Activated T-helper 1 cell treated with anti-CD3 and anti-CD28 coated beads, Interleukin-2, amount 50 U/mL, for 16 hours (primary cell): Measurements from ENCODE around the gene MT1A.

ENCODE experiments used
- DNase-seq, 2 donors: peaks; one replicate each; pipeline ENCODE4 v3.0.0-alpha.2; 2020; ENCODE audit warnings: low read depth in 1 of 2, low spot score in 1 of 2

The MT1A gene

DNA sequence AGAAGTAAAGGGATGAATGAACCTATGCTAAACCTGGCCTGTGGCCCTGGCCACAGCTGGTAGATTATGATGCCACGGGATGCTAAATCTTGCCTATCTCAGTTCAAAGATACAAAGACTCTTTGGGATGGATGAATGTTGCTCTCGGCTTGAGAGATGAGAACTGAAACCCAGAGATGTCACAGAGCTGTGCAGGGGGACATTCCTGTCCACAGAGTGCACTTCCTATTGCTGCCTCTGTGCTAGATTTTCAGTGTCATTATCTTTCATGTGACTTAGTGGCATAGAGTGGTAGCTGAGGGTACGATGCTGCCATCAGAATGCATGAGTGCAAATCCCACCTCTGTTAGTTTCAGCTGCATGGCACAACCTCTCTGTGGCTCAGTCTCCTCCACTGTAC lies 8.3 kb upstream of the MT1A start:
- DNase-seq: no peak

DNA sequence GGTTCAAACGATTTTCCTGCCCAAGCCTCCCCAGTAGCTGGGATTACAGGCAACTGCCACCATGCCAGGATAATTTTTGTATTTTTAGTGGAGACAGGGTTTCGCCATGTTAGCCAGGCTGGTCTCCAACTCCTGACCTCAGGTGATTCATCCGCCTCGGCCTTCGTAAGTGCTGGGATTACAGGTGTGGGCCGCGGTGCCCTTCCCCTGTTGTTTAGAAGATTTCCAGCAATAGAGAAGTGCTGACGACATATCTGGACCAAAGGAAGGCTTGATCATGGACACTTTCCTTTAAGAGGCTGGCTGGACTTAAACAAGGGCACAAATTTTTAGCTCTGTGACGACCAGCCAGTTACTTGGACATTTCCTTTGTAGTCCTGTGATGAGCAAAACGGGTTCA lies 7.3 kb upstream of the MT1A start:
- no peak for DNase-seq

- no peak for DNase-seq
Measured at GRCh38 chr16:56631832-56632155, 6.7 kb upstream of the MT1A start.

GRCh38 chr16:56632156-56632847 lies 6.2 kb upstream of the MT1A start, which contains the start of gene MT1M:
TSS of gene MT1M (plus strand) at chr16:56632659. CDS start at chr16:56632732, 73 bp downstream.
- DNase-seq: no peak

- DNase-seq: no peak
Measured at GRCh38 chr16:56632848-56633365, 5.6 kb upstream of the MT1A start.

DNA sequence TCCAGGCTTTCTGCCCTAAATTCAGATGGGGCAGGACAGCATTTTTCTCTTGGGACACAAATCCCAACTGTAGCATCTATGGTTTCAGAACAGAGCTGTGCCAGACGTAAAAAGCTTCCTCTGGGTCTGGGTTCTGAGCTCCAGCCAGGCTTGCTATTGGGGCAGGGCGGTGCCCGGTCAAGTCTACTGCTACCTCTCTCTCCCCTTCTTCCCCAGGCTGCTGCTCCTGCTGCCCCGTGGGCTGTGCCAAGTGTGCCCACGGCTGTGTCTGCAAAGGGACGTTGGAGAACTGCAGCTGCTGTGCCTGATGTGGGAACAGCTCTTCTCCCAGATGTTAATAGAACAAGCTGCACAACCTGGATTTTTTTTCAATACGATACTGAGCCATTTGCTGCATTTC lies 4.9 kb upstream of the MT1A start:
- no peak for DNase-seq

DNA sequence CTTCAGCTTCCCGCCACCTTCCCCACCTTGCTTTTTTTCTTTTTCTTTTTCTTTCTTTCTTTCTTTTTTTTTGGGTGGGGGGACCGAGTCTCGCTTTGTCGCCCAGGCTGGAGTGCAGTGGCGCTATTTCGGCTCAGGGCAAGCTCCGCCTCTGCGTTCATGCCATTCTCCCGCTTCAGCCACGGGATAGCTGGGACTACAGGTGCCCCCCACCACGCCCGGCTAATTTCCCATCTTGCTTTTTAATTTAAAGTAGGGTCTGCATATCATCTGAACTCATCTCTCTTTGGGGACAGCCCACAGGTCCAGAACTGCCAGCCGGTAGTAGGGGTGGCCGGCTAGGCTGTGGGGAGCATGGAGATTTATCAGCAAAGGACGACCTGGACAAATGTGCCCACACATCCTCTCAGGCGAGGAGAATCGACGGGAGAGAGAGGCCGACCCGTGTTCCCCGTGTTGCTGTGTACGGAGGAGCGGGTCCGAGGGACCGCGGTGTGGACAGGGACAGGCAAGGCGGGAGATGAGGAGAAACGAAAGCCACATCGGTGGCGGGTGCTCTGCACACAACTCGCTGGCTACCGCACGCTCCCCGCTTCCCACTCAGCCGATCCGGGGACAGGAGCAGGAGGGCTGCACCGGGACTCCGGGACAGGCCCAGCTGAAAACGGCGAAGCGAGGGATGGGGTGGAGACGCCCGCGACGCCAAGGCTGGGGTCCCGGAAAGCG lies 3.6 kb upstream of the MT1A start:
- DNase-seq: no peak

DNA sequence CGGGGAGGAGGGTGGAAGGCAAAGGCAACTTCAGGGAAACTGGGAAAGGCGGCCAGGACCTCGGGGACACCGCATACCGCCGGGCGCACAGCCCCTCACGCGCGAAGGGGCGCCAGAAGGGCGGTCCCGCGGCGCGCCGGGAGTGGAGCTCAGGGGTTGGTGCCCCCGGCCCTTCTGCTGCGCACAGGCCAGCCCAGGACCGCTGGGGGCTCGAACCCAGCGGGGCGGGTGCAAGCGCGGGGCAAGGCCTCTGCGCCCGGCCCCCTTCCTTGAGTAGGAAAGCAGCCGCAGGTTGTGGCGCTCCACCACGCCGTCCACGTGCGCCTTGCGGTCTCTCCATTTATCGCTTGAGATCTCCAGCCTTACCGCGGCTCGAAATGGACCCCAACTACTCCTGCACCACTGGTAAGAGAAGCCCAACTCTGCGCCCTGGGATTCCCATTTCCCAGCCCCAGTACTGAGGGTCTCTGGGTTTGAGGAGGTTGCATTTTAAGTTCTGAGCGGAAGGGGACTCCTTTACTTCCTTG lies 3.0 kb upstream of the MT1A start:
- no peak for DNase-seq

- no peak for DNase-seq
Measured at GRCh38 chr16:56636616-56637413, 1.7 kb upstream of the MT1A start.

DNA sequence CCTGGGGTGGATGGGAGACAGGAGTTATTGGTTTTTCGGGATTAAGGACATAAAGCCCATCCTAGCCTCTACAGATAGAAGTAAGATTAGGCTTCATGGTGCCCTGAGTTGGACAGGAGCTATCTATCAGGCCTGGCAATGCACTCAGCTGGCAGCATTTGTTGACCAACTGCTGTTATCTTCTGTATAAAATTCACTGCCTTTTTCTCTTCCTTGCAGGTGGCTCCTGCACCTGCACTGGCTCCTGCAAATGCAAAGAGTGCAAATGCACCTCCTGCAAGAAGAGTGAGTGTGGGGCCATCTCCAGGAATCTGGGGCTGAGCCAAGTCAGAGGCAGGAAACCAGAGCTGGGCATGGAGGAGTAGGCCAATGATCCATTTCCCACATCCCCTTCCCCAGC lies 579 bp downstream of the MT1A start:
- DNase-seq: no peak

GRCh38 chr16:56640076-56640475 lies 1.6 kb downstream of the MT1A start:
- DNase-seq: no peak

GRCh38 chr16:56641166-56641565 lies 2.7 kb downstream of the MT1A start:
- DNase-seq: no peak

DNA sequence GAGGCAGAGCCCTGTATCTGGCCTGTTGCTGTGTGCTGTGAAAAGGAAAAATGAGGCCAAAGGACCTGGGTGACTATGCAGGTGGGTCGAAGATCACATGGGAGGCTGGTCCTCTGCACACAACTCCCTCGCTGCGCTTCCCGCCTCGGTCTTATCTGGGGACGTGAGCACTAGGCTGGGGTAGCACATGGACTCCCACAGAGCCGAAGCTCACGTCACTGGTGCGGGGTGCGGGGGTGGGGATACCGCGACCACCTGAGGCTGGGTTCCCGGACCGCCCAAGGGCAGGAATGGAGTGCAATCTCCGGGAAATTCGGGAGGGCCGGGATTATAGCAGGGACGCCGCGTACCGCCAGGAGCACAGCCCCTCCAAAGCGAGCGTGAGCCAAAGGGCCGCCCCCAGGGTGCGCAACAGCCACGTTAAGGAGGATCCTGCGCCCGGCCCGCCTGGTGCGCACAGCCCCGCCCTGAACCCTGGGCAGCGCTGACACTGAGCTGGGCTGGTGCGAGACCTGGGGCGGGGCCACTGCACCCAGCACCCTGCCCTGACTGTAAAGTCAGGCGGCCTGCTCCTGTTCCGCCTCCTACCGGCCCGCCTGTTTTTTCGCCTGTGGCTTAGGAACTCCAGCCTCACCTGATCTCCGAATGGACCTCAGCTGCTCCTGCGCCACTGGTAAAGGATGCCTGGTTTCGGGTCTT lies 4.8 kb downstream of the MT1A start:
- peak; percentile 34 to 58 for DNase-seq

DNA sequence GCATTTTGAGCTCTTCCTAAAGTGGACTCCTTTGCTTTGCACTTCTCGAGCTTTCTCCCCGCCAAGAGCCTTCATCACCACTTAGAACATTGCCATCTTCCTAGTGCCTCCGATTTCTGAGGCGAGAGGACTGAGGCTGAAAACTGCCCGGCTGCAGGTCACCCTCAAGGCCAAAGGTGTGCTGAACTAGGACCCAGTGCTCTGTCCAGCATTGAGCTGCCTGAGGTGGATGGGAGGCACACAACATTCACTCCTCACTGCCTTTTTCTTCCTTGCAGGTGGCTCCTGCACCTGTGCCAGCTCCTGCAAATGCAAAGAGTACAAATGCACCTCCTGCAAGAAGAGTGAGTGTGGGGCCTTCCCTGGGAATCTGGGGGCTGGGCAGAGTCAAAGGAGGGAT lies 5.4 kb downstream of the MT1A start:
- DNase-seq: no peak

- no peak for DNase-seq
Measured at GRCh38 chr16:56645311-56645710, 6.8 kb downstream of the MT1A start.

GRCh38 chr16:56645838-56646237 lies 7.4 kb downstream of the MT1A start:
- no peak for DNase-seq

DNA sequence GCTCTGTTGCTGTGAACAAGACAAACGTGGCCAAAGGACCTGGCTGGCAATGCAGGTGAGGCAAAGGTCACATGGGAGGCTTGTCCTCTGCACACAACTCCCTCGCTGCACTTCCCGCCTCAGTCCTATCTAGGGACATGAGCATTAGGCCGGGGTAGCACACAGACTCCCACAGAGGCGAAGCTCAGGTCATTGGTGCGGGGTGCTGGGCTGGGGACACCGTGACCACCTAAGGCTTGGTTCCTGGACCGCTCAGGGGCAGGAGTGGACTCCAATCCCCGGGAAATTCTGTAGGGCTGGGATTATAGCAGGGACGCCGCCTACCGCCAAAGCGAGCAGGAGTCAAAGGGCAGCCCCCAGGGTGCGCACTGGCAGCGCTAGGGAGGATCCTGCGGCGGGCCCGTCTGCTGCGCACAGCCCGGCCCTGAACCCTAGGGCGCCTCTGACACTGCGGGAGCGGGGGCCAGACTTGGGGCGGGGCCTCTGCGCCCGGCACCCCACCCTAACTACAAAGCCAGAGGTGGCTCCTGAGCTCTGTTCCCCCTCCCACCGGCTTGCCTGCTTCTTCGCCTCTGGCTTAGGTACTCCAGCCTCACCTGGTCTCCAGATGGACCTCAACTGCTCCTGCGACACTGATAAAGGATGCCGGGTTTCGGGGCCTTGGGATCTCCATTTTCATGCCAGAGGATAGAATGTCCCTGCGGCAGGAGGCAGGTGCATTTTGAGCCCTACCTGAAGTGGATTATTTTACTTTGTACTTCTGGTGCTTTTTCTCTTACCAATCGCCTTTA lies 9.4 kb downstream of the MT1A start:
- DNase-seq: no peak

DNA sequence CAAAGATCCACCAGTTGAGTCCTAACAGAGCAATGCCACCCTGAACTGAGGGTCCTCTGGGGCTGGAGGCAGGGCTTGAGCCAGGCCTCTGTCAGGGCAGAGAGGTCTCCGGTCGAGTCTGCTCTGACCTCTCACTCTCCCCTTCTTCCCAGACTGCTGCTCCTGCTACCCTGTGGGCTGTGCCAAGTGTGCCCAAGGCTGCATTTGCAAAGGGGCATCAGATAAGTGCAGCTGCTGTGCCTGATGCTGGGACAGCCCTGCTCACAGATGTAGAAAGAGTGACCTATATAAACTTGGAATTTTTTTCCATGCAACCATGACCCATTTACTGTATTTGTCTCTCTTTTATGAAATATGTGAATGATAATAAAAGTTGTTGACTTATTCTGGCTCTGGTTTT lies 10.8 kb downstream of the MT1A start:
- no peak for DNase-seq

DNA sequence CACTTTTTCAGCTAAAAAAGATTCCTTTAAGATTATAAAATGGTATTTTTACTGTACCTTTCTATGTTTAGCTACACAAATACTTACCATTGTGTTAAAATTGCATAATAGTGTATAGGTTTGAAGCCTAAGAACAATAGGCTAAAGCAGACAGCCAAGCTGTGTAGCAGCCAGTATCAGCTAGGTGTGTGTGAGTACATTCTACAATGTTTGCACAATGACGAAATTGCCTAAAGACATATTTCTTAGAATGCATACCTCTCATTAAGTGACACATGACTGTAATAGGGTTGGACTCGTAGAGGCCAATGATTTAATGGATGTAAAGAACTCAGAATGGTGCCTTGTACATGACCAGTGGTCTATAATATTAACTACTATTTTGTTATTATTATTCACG lies 11.4 kb downstream of the MT1A start:
- DNase-seq: no peak

DNA sequence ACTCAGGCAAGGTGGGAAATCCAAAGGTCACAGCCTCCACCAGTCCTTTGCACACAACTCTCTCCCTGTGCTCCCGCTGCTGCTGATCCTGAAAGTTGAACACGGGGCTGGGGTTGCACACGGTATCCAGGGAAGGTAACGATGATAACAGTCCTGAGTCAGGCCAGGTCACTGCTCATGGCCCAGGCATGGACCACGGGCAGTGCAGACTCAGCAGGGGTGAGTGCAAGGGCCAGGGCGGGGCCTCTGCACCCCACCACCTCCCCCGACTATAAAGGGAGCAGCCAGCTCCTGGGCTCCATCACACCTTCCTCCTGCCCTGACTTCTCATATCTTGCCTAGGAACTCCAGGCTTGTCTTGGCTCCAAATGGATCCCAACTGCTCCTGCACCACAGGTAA lies 13.1 kb downstream of the MT1A start, which contains the start of gene MT1B:
MT1B (plus strand) TSS at position 301 of the 400 bp plus-strand sequence; CDS start at position 369, 68 bp downstream.
- no peak for DNase-seq
